ENCODE measurements around the gene NUDT22.

Gene NUDT22

DNA sequence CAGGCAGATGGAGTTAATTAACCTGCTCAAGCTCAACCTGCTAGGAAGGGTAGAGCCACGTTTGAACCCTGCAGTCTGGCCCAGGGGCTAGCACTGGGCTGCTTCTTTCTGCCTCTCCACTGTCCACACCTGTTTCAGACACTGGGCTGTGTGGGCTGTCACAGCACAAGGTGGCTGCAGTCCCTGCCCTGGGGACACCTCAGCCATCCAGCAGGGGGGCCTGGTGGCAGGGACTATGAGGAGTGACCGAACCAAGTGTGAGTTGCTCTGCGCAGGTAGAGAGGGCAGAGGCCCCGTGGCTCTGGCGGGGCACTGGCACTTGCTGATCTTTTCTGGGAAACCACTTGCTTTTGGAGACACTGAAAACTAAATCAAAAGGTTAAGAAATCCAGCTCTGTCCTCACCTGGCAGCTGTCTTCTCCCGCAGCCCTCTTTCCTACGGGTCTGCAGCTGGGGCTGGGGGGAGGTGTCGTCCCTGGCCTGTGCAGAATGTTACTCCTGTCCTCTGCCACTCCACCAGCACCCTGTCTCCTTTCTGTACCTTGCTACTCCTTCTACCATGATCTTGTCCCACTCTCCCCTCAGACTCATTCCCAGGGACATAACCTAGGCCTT lies 52.6 kb downstream of the NUDT22 start:
- DNase-seq (ENCODE audit: low read depth): no peak

More for the DNA sequence above, 52.6 kb downstream of the NUDT22 start:
- H3K4me3 ChIP-seq (ENCODE audit: low read depth, low read length): no peak overlapping the region
- TF ChIP-seq, protein P1, sequence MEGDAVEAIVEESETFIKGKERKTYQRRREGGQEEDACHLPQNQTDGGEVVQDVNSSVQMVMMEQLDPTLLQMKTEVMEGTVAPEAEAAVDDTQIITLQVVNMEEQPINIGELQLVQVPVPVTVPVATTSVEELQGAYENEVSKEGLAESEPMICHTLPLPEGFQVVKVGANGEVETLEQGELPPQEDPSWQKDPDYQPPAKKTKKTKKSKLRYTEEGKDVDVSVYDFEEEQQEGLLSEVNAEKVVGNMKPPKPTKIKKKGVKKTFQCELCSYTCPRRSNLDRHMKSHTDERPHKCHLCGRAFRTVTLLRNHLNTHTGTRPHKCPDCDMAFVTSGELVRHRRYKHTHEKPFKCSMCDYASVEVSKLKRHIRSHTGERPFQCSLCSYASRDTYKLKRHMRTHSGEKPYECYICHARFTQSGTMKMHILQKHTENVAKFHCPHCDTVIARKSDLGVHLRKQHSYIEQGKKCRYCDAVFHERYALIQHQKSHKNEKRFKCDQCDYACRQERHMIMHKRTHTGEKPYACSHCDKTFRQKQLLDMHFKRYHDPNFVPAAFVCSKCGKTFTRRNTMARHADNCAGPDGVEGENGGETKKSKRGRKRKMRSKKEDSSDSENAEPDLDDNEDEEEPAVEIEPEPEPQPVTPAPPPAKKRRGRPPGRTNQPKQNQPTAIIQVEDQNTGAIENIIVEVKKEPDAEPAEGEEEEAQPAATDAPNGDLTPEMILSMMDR (conservative IDR thresholded peaks at IDR 0.05; ENCODE audit: low read depth, low read length): no peak
